ENCODE measurements around the gene LRRC8C.

LRRC8C gene

DNA sequence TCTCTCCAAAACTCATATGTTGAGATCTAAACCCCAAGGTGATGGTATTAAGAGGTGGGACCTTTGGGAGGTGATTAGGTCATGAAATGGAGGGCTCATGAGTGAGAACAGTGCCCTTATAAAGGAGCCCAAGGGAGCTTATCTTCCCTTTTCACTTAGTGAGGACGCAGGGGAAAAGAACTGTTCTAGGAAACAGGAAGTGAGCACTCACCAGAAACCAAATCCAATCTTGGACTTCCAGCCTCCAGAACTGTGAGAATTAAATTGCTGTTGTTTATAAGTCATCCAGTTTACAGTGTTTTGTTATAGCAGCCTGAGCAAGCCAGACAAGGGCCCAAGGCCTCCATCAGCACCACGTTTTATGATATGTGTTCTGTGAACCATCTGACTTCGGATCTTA, 127.6 kb downstream of the LRRC8C start:
- peaks cover 23% of the 10 kb centered on the region for H3K4me1 ChIP-seq (ENCODE audit: control insufficient read depth, insufficient read depth, low read length, poor library complexity, severe bottlenecking)

DNA sequence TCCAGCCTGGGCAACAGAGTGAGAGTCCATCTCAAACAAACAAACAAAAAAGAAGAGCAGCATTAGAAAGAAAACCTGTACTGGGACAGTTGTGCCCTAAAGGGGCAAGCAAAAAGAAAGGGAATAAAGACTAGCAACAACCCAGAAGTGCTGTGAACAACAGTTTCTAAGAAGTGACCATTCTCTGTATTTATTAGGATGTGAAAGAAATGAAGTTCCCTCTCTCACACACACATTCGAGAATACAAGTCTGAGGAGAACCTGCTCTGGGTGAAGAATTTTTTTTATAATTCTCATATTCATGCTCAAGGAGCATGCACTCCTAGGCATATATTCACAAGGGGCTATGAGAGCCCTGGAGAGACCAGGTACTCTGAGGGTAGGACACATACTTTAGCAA, 128.4 kb downstream of the LRRC8C start:
- no peaks in the 10 kb centered on the region for H3K36me3 ChIP-seq (ENCODE audit: control insufficient read depth, insufficient read depth, low read length)
- H3K27ac ChIP-seq (ENCODE audit: insufficient read depth, low read length, poor library complexity, severe bottlenecking): no peak overlapping the region
- no peaks in the 10 kb centered on the region for H3K9me3 ChIP-seq (ENCODE audit: control insufficient read depth, low read length)
- no peak for DNase-seq
- no peaks in the 10 kb centered on the region for H3K27me3 ChIP-seq (replicated peaks; ENCODE audit: control insufficient read depth, insufficient read depth, low read length, poor library complexity, severe bottlenecking)
- H3K4me3 ChIP-seq (ENCODE audit: insufficient read depth, low read depth, low read length, poor library complexity, severe bottlenecking): no peak overlapping the region
- H3K4me1 ChIP-seq (ENCODE audit: control insufficient read depth, insufficient read depth, low read length, poor library complexity, severe bottlenecking): peaks cover 23% of the 10 kb centered on the region

More for the DNA sequence above, 127.6 kb downstream of the LRRC8C start:
- Histone ChIP-seq H3K9me3 (ENCODE audit: control insufficient read depth, low read length) (no peaks in the 10 kb centered on the region), H3K27me3 (replicated peaks; ENCODE audit: control insufficient read depth, insufficient read depth, low read length, poor library complexity, severe bottlenecking) (no peaks in the 10 kb centered on the region), H3K4me3 (ENCODE audit: insufficient read depth, low read depth, low read length, poor library complexity, severe bottlenecking) (no peak overlapping the region), H3K36me3 (ENCODE audit: control insufficient read depth, insufficient read depth, low read length) (no peaks in the 10 kb centered on the region), H3K27ac (ENCODE audit: insufficient read depth, low read length, poor library complexity, severe bottlenecking) (no peak overlapping the region)
- DNase-seq: no peak

DNA sequence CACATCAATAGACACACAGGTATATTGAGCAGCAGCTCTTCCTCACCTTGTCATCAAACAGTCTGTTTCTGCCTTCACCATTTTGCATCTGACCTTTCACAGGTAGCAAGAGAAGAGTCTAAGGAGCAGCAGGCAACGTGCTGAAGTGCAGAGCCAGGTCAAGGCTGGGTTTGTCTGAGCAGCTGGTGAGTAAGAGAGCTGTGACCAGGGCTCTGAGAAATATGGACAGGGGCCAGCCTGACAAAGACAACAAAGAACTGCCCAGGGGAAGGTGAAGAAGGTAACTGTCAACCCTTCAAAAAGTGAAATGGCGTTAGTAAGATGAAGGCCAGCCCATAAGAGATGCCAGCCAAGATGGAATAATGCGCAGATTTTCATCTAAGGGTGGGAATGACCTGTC, 129.0 kb downstream of the LRRC8C start:
- DNase-seq: no peak
- no peak overlapping the region for H3K27ac ChIP-seq (ENCODE audit: insufficient read depth, low read length, poor library complexity, severe bottlenecking)
- peaks cover 19% of the 10 kb centered on the region for H3K4me1 ChIP-seq (ENCODE audit: control insufficient read depth, insufficient read depth, low read length, poor library complexity, severe bottlenecking)
- no peaks in the 10 kb centered on the region for H3K27me3 ChIP-seq (replicated peaks; ENCODE audit: control insufficient read depth, insufficient read depth, low read length, poor library complexity, severe bottlenecking)
- no peak overlapping the region for H3K4me3 ChIP-seq (ENCODE audit: insufficient read depth, low read depth, low read length, poor library complexity, severe bottlenecking)
- no peaks in the 10 kb centered on the region for H3K36me3 ChIP-seq (ENCODE audit: control insufficient read depth, insufficient read depth, low read length)
- no peaks in the 10 kb centered on the region for H3K9me3 ChIP-seq (ENCODE audit: control insufficient read depth, low read length)

DNA sequence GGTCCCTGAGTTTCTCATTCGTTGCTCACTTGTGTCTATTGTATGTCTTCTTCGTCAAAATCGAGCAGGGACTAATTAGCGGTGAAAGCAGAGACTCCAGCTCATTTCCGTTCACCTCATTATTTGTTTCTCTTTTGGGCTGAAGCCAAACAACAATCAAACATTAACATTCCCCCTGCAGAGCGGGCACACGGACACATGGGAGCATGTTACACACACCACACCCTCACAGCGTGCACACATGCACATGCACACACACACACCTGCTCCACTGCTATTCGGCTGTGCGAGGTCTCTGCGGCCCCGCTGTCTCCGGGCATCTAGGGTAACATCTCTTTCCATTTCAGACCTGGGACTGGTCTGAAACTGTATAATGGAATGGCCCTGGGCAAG, 129.5 kb downstream of the LRRC8C start:
- Histone ChIP-seq H3K4me3 (ENCODE audit: insufficient read depth, low read depth, low read length, poor library complexity, severe bottlenecking) (peak overlapping the region; percentile 58), H3K4me1 (ENCODE audit: control insufficient read depth, insufficient read depth, low read length, poor library complexity, severe bottlenecking) (peaks cover 15% of the 10 kb centered on the region), H3K36me3 (ENCODE audit: control insufficient read depth, insufficient read depth, low read length) (no peaks in the 10 kb centered on the region), H3K27ac (ENCODE audit: insufficient read depth, low read length, poor library complexity, severe bottlenecking) (peak overlapping the region; percentile 50), H3K27me3 (replicated peaks; ENCODE audit: control insufficient read depth, insufficient read depth, low read length, poor library complexity, severe bottlenecking) (no peaks in the 10 kb centered on the region), H3K9me3 (ENCODE audit: control insufficient read depth, low read length) (no peaks in the 10 kb centered on the region)
- DNase-seq: no peak

DNA sequence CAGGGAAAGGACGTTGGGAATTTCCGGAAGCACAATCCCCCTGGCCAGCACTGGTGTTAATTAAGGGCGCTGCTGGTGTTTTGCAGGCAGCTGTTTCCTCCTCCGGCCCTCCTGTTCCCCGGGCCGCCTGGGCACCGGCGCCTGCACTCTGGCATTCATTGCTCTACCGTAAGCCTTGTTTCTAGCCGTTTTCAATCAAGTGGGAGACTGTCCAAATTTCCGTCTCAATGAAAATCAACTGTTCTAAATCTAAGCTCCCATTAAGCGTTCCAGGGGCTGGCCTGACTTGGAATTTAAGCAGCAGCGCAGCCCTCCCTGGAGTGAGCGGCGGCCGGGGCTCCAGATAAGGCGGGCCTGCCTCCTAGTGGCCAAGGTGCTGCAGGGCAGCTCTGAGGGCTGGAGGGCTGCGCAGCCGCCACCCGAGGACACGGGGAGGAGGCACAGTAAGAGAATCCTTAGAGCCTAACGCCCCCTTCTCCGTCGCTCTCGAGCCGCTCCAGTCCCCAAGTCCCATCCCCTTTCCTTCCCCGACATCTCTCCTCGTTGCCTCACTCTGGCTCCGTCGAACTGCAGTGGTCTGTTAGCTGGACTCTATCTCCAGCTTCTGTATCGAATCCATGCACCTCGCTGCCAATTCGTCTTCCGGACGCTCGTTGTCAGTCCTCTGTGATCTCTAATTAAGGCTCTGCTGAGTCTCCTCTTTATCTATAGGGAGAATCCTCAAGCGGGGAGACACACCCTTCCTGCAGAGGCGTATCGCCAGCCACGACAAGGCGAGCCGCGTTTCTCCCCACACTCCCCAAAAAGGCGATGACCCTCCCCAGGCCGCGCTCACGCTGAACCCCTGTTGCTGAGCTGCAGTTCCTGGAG, 130.1 kb downstream of the LRRC8C start:
- Histone ChIP-seq H3K36me3 (ENCODE audit: control insufficient read depth, insufficient read depth, low read length) (no peaks in the 10 kb centered on the region), H3K4me1 (ENCODE audit: control insufficient read depth, insufficient read depth, low read length, poor library complexity, severe bottlenecking) (peaks cover 9% of the 10 kb centered on the region), H3K9me3 (ENCODE audit: control insufficient read depth, low read length) (no peaks in the 10 kb centered on the region), H3K4me3 (ENCODE audit: insufficient read depth, low read depth, low read length, poor library complexity, severe bottlenecking) (peak overlapping the region; percentile 58), H3K27ac (ENCODE audit: insufficient read depth, low read length, poor library complexity, severe bottlenecking) (peak overlapping the region; percentile 50), H3K27me3 (replicated peaks; ENCODE audit: control insufficient read depth, insufficient read depth, low read length, poor library complexity, severe bottlenecking) (no peaks in the 10 kb centered on the region)
- peak; percentile 71 to 76 (median 73) for DNase-seq

DNA sequence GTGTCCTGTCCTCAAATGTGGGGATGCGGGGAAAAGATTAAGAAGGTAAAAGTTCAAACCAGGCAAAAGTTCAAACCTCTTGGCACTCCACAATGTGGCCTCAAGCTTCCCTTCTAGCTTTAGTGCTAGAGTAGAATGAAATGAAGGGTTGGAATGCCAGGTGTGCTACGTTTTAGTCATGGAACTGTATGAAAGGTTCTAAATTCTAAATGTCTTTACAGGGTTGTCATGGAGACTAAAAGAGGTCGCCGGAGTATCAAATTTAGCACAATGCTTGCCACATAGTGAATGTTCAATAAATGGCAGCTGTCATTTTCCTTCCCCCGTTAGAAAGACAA, 130.7 kb downstream of the LRRC8C start:
- Histone ChIP-seq H3K9me3 (ENCODE audit: control insufficient read depth, low read length) (no peaks in the 10 kb centered on the region), H3K4me3 (ENCODE audit: insufficient read depth, low read depth, low read length, poor library complexity, severe bottlenecking) (peak overlapping the region; percentile 58), H3K27me3 (replicated peaks; ENCODE audit: control insufficient read depth, insufficient read depth, low read length, poor library complexity, severe bottlenecking) (no peaks in the 10 kb centered on the region), H3K27ac (ENCODE audit: insufficient read depth, low read length, poor library complexity, severe bottlenecking) (peak overlapping the region; percentile 50), H3K36me3 (ENCODE audit: control insufficient read depth, insufficient read depth, low read length) (no peaks in the 10 kb centered on the region), H3K4me1 (ENCODE audit: control insufficient read depth, insufficient read depth, low read length, poor library complexity, severe bottlenecking) (peaks cover 4% of the 10 kb centered on the region)
- DNase-seq: no peak

DNA sequence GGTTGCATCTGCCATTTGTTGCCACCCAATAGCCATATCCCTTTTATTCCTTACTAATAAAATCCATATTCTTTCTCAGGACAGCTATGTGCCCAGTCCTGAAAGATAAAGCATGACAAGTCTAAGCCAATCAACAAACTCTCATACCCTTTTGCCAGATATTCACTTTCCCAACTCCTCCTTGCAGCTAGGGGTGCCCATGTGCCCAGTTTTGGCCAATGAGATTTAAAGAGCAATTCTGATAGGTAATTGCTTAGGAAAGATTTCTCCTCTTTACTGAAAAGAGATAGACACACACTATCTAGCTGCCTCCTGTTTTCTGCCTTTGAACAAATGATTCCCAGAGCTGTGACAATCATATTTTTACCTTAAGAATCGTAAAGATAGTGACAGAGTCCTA, 132.9 kb downstream of the LRRC8C start:
- Histone ChIP-seq H3K27ac (ENCODE audit: insufficient read depth, low read length, poor library complexity, severe bottlenecking) (no peak overlapping the region), H3K4me3 (ENCODE audit: insufficient read depth, low read depth, low read length, poor library complexity, severe bottlenecking) (no peak overlapping the region), H3K4me1 (ENCODE audit: control insufficient read depth, insufficient read depth, low read length, poor library complexity, severe bottlenecking) (peaks cover 4% of the 10 kb centered on the region), H3K9me3 (ENCODE audit: control insufficient read depth, low read length) (no peaks in the 10 kb centered on the region), H3K27me3 (replicated peaks; ENCODE audit: control insufficient read depth, insufficient read depth, low read length, poor library complexity, severe bottlenecking) (no peaks in the 10 kb centered on the region), H3K36me3 (ENCODE audit: control insufficient read depth, insufficient read depth, low read length) (no peaks in the 10 kb centered on the region)
- DNase-seq: no peak

DNA sequence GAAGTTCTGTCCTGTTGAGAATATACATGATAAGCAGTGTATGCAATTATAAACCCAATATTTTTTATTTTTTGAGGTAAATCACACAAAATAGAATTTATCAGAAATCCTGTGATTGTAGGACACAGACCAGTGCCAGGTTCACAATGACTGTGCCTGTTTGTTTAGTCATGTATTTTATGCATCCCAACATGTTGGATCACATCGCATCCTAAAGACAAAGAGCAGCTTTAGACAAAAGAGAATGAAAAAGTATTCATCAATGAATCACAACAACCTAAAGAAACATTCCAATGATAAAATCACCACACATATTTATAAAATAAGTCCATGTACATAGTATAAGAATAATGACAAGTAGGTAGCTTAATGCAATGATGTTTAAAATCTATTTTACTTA, 134.7 kb downstream of the LRRC8C start:
- H3K4me3 ChIP-seq (ENCODE audit: insufficient read depth, low read depth, low read length, poor library complexity, severe bottlenecking): no peak overlapping the region
- no peak for DNase-seq
- no peaks in the 10 kb centered on the region for H3K27me3 ChIP-seq (replicated peaks; ENCODE audit: control insufficient read depth, insufficient read depth, low read length, poor library complexity, severe bottlenecking)
- no peaks in the 10 kb centered on the region for H3K9me3 ChIP-seq (ENCODE audit: control insufficient read depth, low read length)
- no peak overlapping the region for H3K27ac ChIP-seq (ENCODE audit: insufficient read depth, low read length, poor library complexity, severe bottlenecking)
- H3K36me3 ChIP-seq (ENCODE audit: control insufficient read depth, insufficient read depth, low read length): no peaks in the 10 kb centered on the region
- H3K4me1 ChIP-seq (ENCODE audit: control insufficient read depth, insufficient read depth, low read length, poor library complexity, severe bottlenecking): peaks cover 4% of the 10 kb centered on the region
